GM12878 (cell line): ENCODE data around the gene APPL2. TPM values are rescaled to one million over a fixed set of nuclear protein-coding genes. Genes with fewer than 3 reads are reported as not detected.
"Not testable (repeated sequence)": the region's sequence is repeated elsewhere in the genome, so short reads cannot be mapped to it uniquely, and the experiment has no call there.

Experiments
- ATAC-seq: fragments of 200-7000 bp; cut with Tn5 transposase; 3 replicates; pipeline ENCODE4 v1.9.1; 2020; ENCODE audit warnings: mild to moderate bottlenecking, moderate library complexity
- BruUV-seq: library from RNA; stranded (reverse); fragments of 400-500 nt; replicated peaks from 2 replicates; lab custom pipeline; 2021; lab: Mats Ljungman, UMichigan
- CTCF ChIA-PET: fragments of 300-600 bp; sonication (Branson Sonifier 250); formaldehyde crosslinking; extraction: SDS; loops from one replicate; lab custom pipeline; 2021; ENCODE audit warnings: inconsistent platforms; lab: Yijun Ruan, JAX
- POLR2A ChIA-PET: fragments of 350-600 bp; formaldehyde crosslinking; extraction: SDS; loops from one replicate; lab custom pipeline; 2021; ENCODE audit warnings: inconsistent platforms; lab: Charles Lee
- RAD21 ChIA-PET: fragments of 300-600 bp; sonication (Branson Sonifier 250); formaldehyde crosslinking; loops from one replicate; lab custom pipeline; 2023; ENCODE audit warnings: antibody characterized with exemption; ENCODE audit not compliant: unreplicated experiment; lab: Charles Lee
- SMC1A ChIA-PET: fragments of 300-600 bp; sonication (Branson Sonifier 250); formaldehyde crosslinking; loops from one replicate; lab custom pipeline; 2023; ENCODE audit not compliant: unreplicated experiment, uncharacterized antibody; lab: Charles Lee
- DNase-seq: peaks from one replicate; pipeline ENCODE4 v3.0.0-alpha.2; 2011; ENCODE audit warnings: low read depth, low spot score
- FAIRE-seq: peaks from 3 replicates; lab custom pipeline; 2011; peaks lifted over from hg19 to GRCh38; lab: Jason Lieb, UNC
- H2AFZ ChIP-seq: 2 replicates; pipeline ENCODE4 v1.6.0; 2011; ENCODE audit warnings: low read depth, low read length, control low read depth; ENCODE audit not compliant: control insufficient read depth
- H3K27ac ChIP-seq: 2 replicates; pipeline ENCODE4 v1.5.1; 2011; ENCODE audit warnings: control low read depth; ENCODE audit not compliant: control insufficient read depth, insufficient read depth
- H3K27me3 ChIP-seq, 2 experiments: replicated peaks in 1 of 2; 2 replicates each; pipeline versions ENCODE4 v1.6.0 to v1.6.1; 2011; ENCODE audit warnings: low read length in 1 of 2; ENCODE audit not compliant: control insufficient read depth in 2 of 2, insufficient read depth in 2 of 2
- H3K36me3 ChIP-seq, 2 experiments: 2 replicates each; pipeline ENCODE4 v1.5.1; 2011; ENCODE audit warnings: low read length in 1 of 2; ENCODE audit not compliant: control insufficient read depth in 2 of 2, insufficient read depth in 2 of 2
- H3K4me1 ChIP-seq: 2 replicates; pipeline ENCODE4 v1.6.1; 2011; ENCODE audit warnings: mild to moderate bottlenecking, low read length, moderate library complexity, mixed read lengths; ENCODE audit not compliant: control insufficient read depth, insufficient read depth
- H3K4me2 ChIP-seq: 2 replicates; pipeline ENCODE4 v1.6.0; 2011; ENCODE audit warnings: control low read depth; ENCODE audit not compliant: control insufficient read depth, insufficient read depth
- H3K4me3 ChIP-seq: fragments of 200-600 bp; sonication (generic); 2 replicates; pipeline ENCODE4 v1.5.1; 2016
- H3K79me2 ChIP-seq: 2 replicates; pipeline ENCODE4 v1.6.0; 2011; ENCODE audit warnings: low read length; ENCODE audit not compliant: control insufficient read depth, insufficient read depth
- H3K9ac ChIP-seq: 2 replicates; pipeline ENCODE4 v1.8.0; 2011; ENCODE audit warnings: low read length, control low read depth, mixed read lengths; ENCODE audit not compliant: control insufficient read depth, insufficient read depth
- H3K9me3 ChIP-seq: replicated peaks from 3 replicates; pipeline ENCODE4 v1.5.1; 2011; ENCODE audit warnings: mild to moderate bottlenecking, low read length; ENCODE audit not compliant: control insufficient read depth, insufficient read depth
- H4K20me1 ChIP-seq: 2 replicates; pipeline ENCODE4 v1.6.0; 2011; ENCODE audit not compliant: control insufficient read depth, insufficient read depth
- FOXK2 ChIP-seq: fragments of 450-650 bp; IDR thresholded peaks from 2 replicates; pipeline ENCODE4 v1.6.1; 2017; ENCODE audit warnings: mild to moderate bottlenecking, moderate library complexity
- GATAD2B ChIP-seq: fragments of 450-650 bp; conservative IDR thresholded peaks from 2 replicates; pipeline ENCODE4 v1.6.1; 2017; ENCODE audit warnings: low read depth, mild to moderate bottlenecking, moderate library complexity
- LARP7 ChIP-seq: fragments of 450-650 bp; IDR thresholded peaks from 2 replicates; pipeline ENCODE4 v1.6.1; 2017; ENCODE audit warnings: mild to moderate bottlenecking
- MEF2B ChIP-seq: fragments of 450-650 bp; IDR thresholded peaks from 2 replicates; pipeline ENCODE4 v1.6.1; 2018; ENCODE audit warnings: mild to moderate bottlenecking, moderate library complexity; ENCODE audit not compliant: partially characterized antibody, poor library complexity, severe bottlenecking
- NFYA ChIP-seq: IDR thresholded peaks from 2 replicates; pipeline ENCODE4 v1.6.1; 2011; ENCODE audit warnings: low read depth, mild to moderate bottlenecking, low read length, improper control_type of control experiment, borderline replicate concordance
- SIX5 ChIP-seq: IDR thresholded peaks from 2 replicates; pipeline ENCODE4 v1.6.1; 2011; ENCODE audit warnings: mild to moderate bottlenecking, low read depth, low read length, moderate library complexity; ENCODE audit not compliant: severe bottlenecking
- WGBS: methylation state at CpG from one replicate; pipeline ENCODE4 v1.1.6; 2016; ENCODE audit warnings: low lambda C conversion rate; ENCODE audit not compliant: insufficient replicate concordance, insufficient coverage; ENCODE audit errors: missing lambda C conversion rate; 5-methylcytosine and 5-hydroxymethylcytosine counted together
- in situ Hi-C: fragments of 300-500 bp; cut with MboI; formaldehyde crosslinking; loops from 9 replicates; pipeline ENCODE4 v1.14.3; 2018; ENCODE audit warnings: mixed read lengths
- intact Hi-C: fragments of 100-400 bp; cut with micrococcal nuclease; formaldehyde crosslinking; loops from one replicate; pipeline ENCODE4 v1.14.2; 2022; ENCODE audit not compliant: unreplicated experiment
- polyA plus RNA-seq, 11 experiments: library from polyadenylated mRNA; depleted of rRNA in 4 of 11; unstranded in 6 of 11; stranded (reverse) in 5 of 11; fragments of >200 nt; fragmentation: Nextera tagmentation in 4 of 11; fragmentation: Illumina TruSeq in 1 of 11; extraction: Ambion mirVana in 4 of 11; extraction: Trizol in 1 of 11; gene quantifications; 1 replicate in 1 of 11; 2 replicates in 10 of 11; pipeline versions ENCODE4 v1.2.1 to v1.2.3, GENCODE V29; 2011 to 2016; ENCODE audit warnings: inconsistent platforms in 2 of 11, missing spikeins in 2 of 11, low read depth in 1 of 11
- total RNA-seq, 4 experiments: library from RNA; depleted of rRNA in 3 of 4; stranded (reverse); fragments of >200 nt in 3 of 4; fragmentation: Illumina TruSeq in 1 of 4; extraction: Trizol in 1 of 4; gene quantifications; 2 replicates each; pipeline versions ENCODE4 v1.2.1 to v1.2.3, GENCODE V29; 2013 to 2021

Gene APPL2
- total and polyA plus RNA-seq, 10 of the 15 experiments (the other 5 are each of a cell fraction or from before 2014, with no cell fraction given), result 1.9 to 14.2 (median 7.5) TPM

GRCh38 chr12:105245776-105246427 is 9.9 kb upstream of the APPL2 start:
- H3K4me3 ChIP-seq, FAIRE-seq, ATAC-seq, H3K9me3 ChIP-seq, H2AFZ ChIP-seq, RAD21 ChIA-PET, SMC1A ChIA-PET, H3K27me3 ChIP-seq, H3K79me2 ChIP-seq, POLR2A ChIA-PET, in situ Hi-C loops, H3K4me2 ChIP-seq, H3K36me3 ChIP-seq, H3K27ac ChIP-seq, CTCF ChIA-PET, H3K4me1 ChIP-seq, H4K20me1 ChIP-seq, H3K9ac ChIP-seq, DNase-seq, intact Hi-C loops, BruUV-seq: not testable (repeated sequence)
- WGBS, result 74% methylated on average over 20 of the region's 20 CpGs

- no peak for DNase-seq
- Histone ChIP-seq H3K27ac (no peak overlapping the region), H4K20me1 (no peaks in the 10 kb centered on the region), H3K4me3 (no peak overlapping the region), H3K79me2 (no peaks in the 10 kb centered on the region), H3K27me3 (no peaks in the 10 kb centered on the region), H3K9ac (no peak overlapping the region), H3K4me1 (no peaks in the 10 kb centered on the region), H3K9me3 (no peaks in the 10 kb centered on the region), H3K4me2 (no peak overlapping the region), H3K36me3 (no peaks in the 10 kb centered on the region), H2AFZ (no peak overlapping the region)
- ChIA-PET SMC1A (no interaction called here), CTCF (no interaction called here), RAD21 (no interaction called here), POLR2A (no interaction called here)
- intact Hi-C loops (no loop called here), in situ Hi-C loops (no loop called here)
- BruUV-seq, result no TSS peak
- ATAC-seq, result no peak
- WGBS, result 77% methylated on average over 4 of the region's 4 CpGs
- no peak for FAIRE-seq
- no peak for TF ChIP-seq LARP7
- no peak for TF ChIP-seq MEF2B
- TF ChIP-seq GATAD2B, result no peak
- TF ChIP-seq FOXK2, result no peak
- TF ChIP-seq NFYA, result no peak
- no peak for TF ChIP-seq SIX5
These were observed 9.3 kb upstream of the APPL2 start for GRCh38 chr12:105245291-105245690.
